ENCODE data around the gene CLCC1.

GRCh38 chr1:108972951-108973350, 9.7 kb upstream of the CLCC1 start:
- TF ChIP-seq POLR2A (IDR thresholded peaks at IDR 0.05) (no peak), CTCF (IDR thresholded peaks at IDR 0.05) (no peak)
